Erythroblast (primary cell): ENCODE results near the gene CDC27.

Experiments used
- GATA1 ChIP-seq: IDR thresholded peaks from 2 replicates; pipeline ENCODE4 v1.6.1; 2011; ENCODE audit warnings: low read depth, mild to moderate bottlenecking, control low read depth, low read length, moderate library complexity
- POLR2A ChIP-seq: IDR thresholded peaks from 2 replicates; pipeline ENCODE4 v1.6.1; 2011; ENCODE audit warnings: mild to moderate bottlenecking, low read length

- peak; percentile 11 for TF ChIP-seq POLR2A
- no peak for TF ChIP-seq GATA1
These were observed 37.0 kb upstream of the CDC27 start for GRCh38 chr17:47225911-47226688.
